Measurements from ENCODE around the gene PDZD8.

Gene PDZD8

GRCh38 chr10:117274509-117274908 is 100.7 kb downstream of the PDZD8 start:
- DNase-seq = no peak
- Mint-ChIP-seq H3K36me3 (no peaks in the 10 kb centered on the region), H3K27me3 (no peaks in the 10 kb centered on the region), H3K4me3 (no peak overlapping the region), H3K4me1 (no peaks in the 10 kb centered on the region), H3K9me3 (no peaks in the 10 kb centered on the region), H3K27ac (no peak overlapping the region)
- CTCF ChIA-PET = interaction anchor here (1.4 kb wide), 1 partner anchor 58 kb away, joined by 5 read pairs; no protein-coding TSS in a partner anchor

- Mint-ChIP-seq H3K4me1 (no peaks in the 10 kb centered on the region), H3K9me3 (no peaks in the 10 kb centered on the region), H3K4me3 (no peak overlapping the region), H3K27me3 (no peaks in the 10 kb centered on the region), H3K36me3 (no peaks in the 10 kb centered on the region), H3K27ac (no peak overlapping the region)
- CTCF ChIA-PET = no interaction called here
- no peak for DNase-seq
These were observed 101.3 kb downstream of the PDZD8 start for GRCh38 chr10:117273980-117274379.

GRCh38 chr10:117272195-117273076 is 102.8 kb downstream of the PDZD8 start:
- no peak overlapping the region for H3K27ac Mint-ChIP-seq
- no peak overlapping the region for H3K4me3 Mint-ChIP-seq
- H3K9me3 Mint-ChIP-seq = no peaks in the 10 kb centered on the region
- H3K4me1 Mint-ChIP-seq = no peaks in the 10 kb centered on the region
- no peaks in the 10 kb centered on the region for H3K36me3 Mint-ChIP-seq
- DNase-seq = no peak
- CTCF ChIA-PET = no interaction called here
- H3K27me3 Mint-ChIP-seq = no peaks in the 10 kb centered on the region

- CTCF ChIA-PET = no interaction called here
- H3K27me3 Mint-ChIP-seq = no peaks in the 10 kb centered on the region
- H3K27ac Mint-ChIP-seq = no peak overlapping the region
- H3K9me3 Mint-ChIP-seq = no peaks in the 10 kb centered on the region
- no peak for DNase-seq
- H3K4me1 Mint-ChIP-seq = no peaks in the 10 kb centered on the region
- no peaks in the 10 kb centered on the region for H3K36me3 Mint-ChIP-seq
- no peak overlapping the region for H3K4me3 Mint-ChIP-seq
These were observed 103.8 kb downstream of the PDZD8 start for GRCh38 chr10:117271427-117271826.

- Mint-ChIP-seq H3K27ac (no peak overlapping the region), H3K4me1 (no peaks in the 10 kb centered on the region), H3K36me3 (no peaks in the 10 kb centered on the region), H3K27me3 (no peaks in the 10 kb centered on the region), H3K4me3 (no peak overlapping the region), H3K9me3 (no peaks in the 10 kb centered on the region)
- CTCF ChIA-PET = no interaction called here
- no peak for DNase-seq
These were observed 106.3 kb downstream of the PDZD8 start for GRCh38 chr10:117268907-117269306.

- Mint-ChIP-seq H3K9me3 (no peaks in the 10 kb centered on the region), H3K36me3 (no peaks in the 10 kb centered on the region), H3K27me3 (no peaks in the 10 kb centered on the region), H3K4me1 (no peaks in the 10 kb centered on the region), H3K4me3 (no peak overlapping the region), H3K27ac (no peak overlapping the region)
- CTCF ChIA-PET = no interaction called here
- no peak for DNase-seq
These were observed 107.0 kb downstream of the PDZD8 start for GRCh38 chr10:117268258-117268657.

- no peaks in the 10 kb centered on the region for H3K36me3 Mint-ChIP-seq
- peaks cover 10% of the 10 kb centered on the region for H3K27me3 Mint-ChIP-seq
- no peaks in the 10 kb centered on the region for H3K4me1 Mint-ChIP-seq
- no peaks in the 10 kb centered on the region for H3K9me3 Mint-ChIP-seq
- CTCF ChIA-PET = interaction anchor here (0.7 to 1.8 kb wide), 3 partner anchors 18 to 53 kb away, joined by 3 to 4 read pairs (median 4); no protein-coding TSS in a partner anchor
- no peak overlapping the region for H3K27ac Mint-ChIP-seq
- no peak for DNase-seq
- H3K4me3 Mint-ChIP-seq = no peak overlapping the region
These were observed 108.4 kb downstream of the PDZD8 start for GRCh38 chr10:117266812-117267211.

GRCh38 chr10:117266400-117266799 is 108.8 kb downstream of the PDZD8 start:
- no peak for DNase-seq
- H3K9me3 Mint-ChIP-seq = no peaks in the 10 kb centered on the region
- H3K27ac Mint-ChIP-seq = no peak overlapping the region
- H3K4me1 Mint-ChIP-seq = no peaks in the 10 kb centered on the region
- peaks cover 14% of the 10 kb centered on the region for H3K27me3 Mint-ChIP-seq
- no peak overlapping the region for H3K4me3 Mint-ChIP-seq
- no peaks in the 10 kb centered on the region for H3K36me3 Mint-ChIP-seq
- CTCF ChIA-PET = interaction anchor here (0.7 to 1.8 kb wide), 3 partner anchors 19 to 54 kb away, joined by 3 to 4 read pairs (median 4); no protein-coding TSS in a partner anchor

GRCh38 chr10:117264782-117265181 is 110.5 kb downstream of the PDZD8 start:
- Mint-ChIP-seq H3K27ac (no peak overlapping the region), H3K9me3 (no peaks in the 10 kb centered on the region), H3K4me3 (no peak overlapping the region), H3K27me3 (peaks cover 28% of the 10 kb centered on the region), H3K36me3 (no peaks in the 10 kb centered on the region), H3K4me1 (no peaks in the 10 kb centered on the region)
- DNase-seq = no peak
- CTCF ChIA-PET = no interaction called here

- Mint-ChIP-seq H3K4me3 (no peak overlapping the region), H3K36me3 (no peaks in the 10 kb centered on the region), H3K4me1 (no peaks in the 10 kb centered on the region), H3K9me3 (no peaks in the 10 kb centered on the region), H3K27ac (no peak overlapping the region), H3K27me3 (peaks cover 28% of the 10 kb centered on the region)
- CTCF ChIA-PET = no interaction called here
- no peak for DNase-seq
These were observed 112.3 kb downstream of the PDZD8 start for GRCh38 chr10:117262903-117263293.

- DNase-seq = no peak
- Mint-ChIP-seq H3K4me1 (no peaks in the 10 kb centered on the region), H3K27me3 (peaks cover 28% of the 10 kb centered on the region), H3K36me3 (no peaks in the 10 kb centered on the region), H3K27ac (no peak overlapping the region), H3K4me3 (no peak overlapping the region), H3K9me3 (no peaks in the 10 kb centered on the region)
- CTCF ChIA-PET = no interaction called here
These were observed 112.8 kb downstream of the PDZD8 start for GRCh38 chr10:117262291-117262902.

- no peaks in the 10 kb centered on the region for H3K36me3 Mint-ChIP-seq
- H3K27ac Mint-ChIP-seq = no peak overlapping the region
- peaks cover 28% of the 10 kb centered on the region for H3K27me3 Mint-ChIP-seq
- no peak overlapping the region for H3K4me3 Mint-ChIP-seq
- DNase-seq = no peak
- no peaks in the 10 kb centered on the region for H3K9me3 Mint-ChIP-seq
- CTCF ChIA-PET = no interaction called here
- H3K4me1 Mint-ChIP-seq = no peaks in the 10 kb centered on the region
These were observed 113.7 kb downstream of the PDZD8 start for GRCh38 chr10:117261501-117261900.

- H3K4me1 Mint-ChIP-seq = no peaks in the 10 kb centered on the region
- peaks cover 31% of the 10 kb centered on the region for H3K27me3 Mint-ChIP-seq
- H3K36me3 Mint-ChIP-seq = no peaks in the 10 kb centered on the region
- no peak for DNase-seq
- no peaks in the 10 kb centered on the region for H3K9me3 Mint-ChIP-seq
- CTCF ChIA-PET = no interaction called here
- H3K27ac Mint-ChIP-seq = no peak overlapping the region
- no peak overlapping the region for H3K4me3 Mint-ChIP-seq
These were observed 115.2 kb downstream of the PDZD8 start for GRCh38 chr10:117260084-117260483.

GRCh38 chr10:117259279-117259678 is 116.0 kb downstream of the PDZD8 start:
- no peak for DNase-seq
- CTCF ChIA-PET = no interaction called here
- H3K27ac Mint-ChIP-seq = no peak overlapping the region
- H3K4me3 Mint-ChIP-seq = no peak overlapping the region
- no peaks in the 10 kb centered on the region for H3K4me1 Mint-ChIP-seq
- H3K27me3 Mint-ChIP-seq = peaks cover 31% of the 10 kb centered on the region
- H3K9me3 Mint-ChIP-seq = no peaks in the 10 kb centered on the region
- H3K36me3 Mint-ChIP-seq = no peaks in the 10 kb centered on the region

GRCh38 chr10:117257721-117258120 is 117.5 kb downstream of the PDZD8 start:
- Mint-ChIP-seq H3K27ac (no peak overlapping the region), H3K9me3 (no peaks in the 10 kb centered on the region), H3K36me3 (no peaks in the 10 kb centered on the region), H3K4me1 (no peaks in the 10 kb centered on the region), H3K27me3 (peaks cover 27% of the 10 kb centered on the region), H3K4me3 (no peak overlapping the region)
- DNase-seq = no peak
- CTCF ChIA-PET = no interaction called here
